HG02759 (cell line): Measurements from ENCODE around the gene VRK2.
"Not testable (repeated sequence)": the region's sequence is repeated elsewhere in the genome, so short reads cannot be mapped to it uniquely, and the experiment has no call there.

Experiments
- ATAC-seq: cut with Tn5 transposase; IDR thresholded peaks from one replicate; pipeline ENCODE4 v1.9.1; 2021; ENCODE audit warnings: mild to moderate bottlenecking, moderate library complexity; ENCODE audit not compliant: unreplicated experiment

The VRK2 gene

GRCh38 chr2:58157754-58158153 lies 111.1 kb downstream of the VRK2 start:
- ATAC-seq = no peak

DNA sequence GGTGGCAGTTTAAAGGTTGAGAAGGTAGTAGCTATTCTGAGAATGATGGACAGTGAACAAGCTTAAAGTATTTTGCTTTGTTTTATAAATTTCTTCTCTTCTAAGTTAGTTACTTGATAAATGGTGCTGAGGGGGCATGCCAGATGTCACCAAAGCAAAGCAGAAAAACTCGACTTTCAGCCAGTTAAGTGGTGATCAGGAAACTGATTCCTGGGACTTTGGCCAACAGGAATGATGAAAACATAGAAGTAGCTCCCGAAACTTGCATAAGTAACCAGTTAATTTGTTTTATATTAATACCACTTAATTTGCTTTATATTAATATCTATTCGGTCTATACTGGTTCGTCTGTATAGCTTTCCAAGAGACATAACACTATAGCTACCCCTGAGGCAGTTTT lies 111.9 kb downstream of the VRK2 start:
- no peak for ATAC-seq

GRCh38 chr2:58163913-58164312 lies 117.3 kb downstream of the VRK2 start:
- ATAC-seq = no peak

- ATAC-seq = not testable (repeated sequence)
Measured at GRCh38 chr2:58168130-58168529, 121.5 kb downstream of the VRK2 start.

DNA sequence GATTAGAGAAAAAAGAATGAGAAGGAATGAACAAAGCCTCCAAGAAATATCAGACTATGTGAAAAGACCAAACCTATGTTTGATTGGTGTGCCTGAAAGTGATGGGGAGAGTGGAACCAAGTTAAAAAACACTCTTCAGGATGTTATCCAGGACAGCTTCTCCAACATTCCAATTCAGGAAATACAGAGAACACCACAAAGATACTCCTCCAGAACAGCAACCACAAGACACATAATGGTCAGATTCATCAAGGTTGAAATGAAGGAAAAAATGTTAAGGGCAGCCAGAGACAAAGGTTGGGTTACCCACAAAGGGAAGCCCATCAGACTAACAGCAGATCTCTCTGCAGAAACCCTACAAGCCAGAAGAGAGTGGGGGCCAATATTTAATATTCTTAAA lies 123.2 kb downstream of the VRK2 start:
- ATAC-seq = not testable (repeated sequence)

GRCh38 chr2:58170334-58170933 lies 123.8 kb downstream of the VRK2 start:
- not testable (repeated sequence) for ATAC-seq

- ATAC-seq = not testable (repeated sequence)
Measured at GRCh38 chr2:58171831-58172230, 125.2 kb downstream of the VRK2 start.

DNA sequence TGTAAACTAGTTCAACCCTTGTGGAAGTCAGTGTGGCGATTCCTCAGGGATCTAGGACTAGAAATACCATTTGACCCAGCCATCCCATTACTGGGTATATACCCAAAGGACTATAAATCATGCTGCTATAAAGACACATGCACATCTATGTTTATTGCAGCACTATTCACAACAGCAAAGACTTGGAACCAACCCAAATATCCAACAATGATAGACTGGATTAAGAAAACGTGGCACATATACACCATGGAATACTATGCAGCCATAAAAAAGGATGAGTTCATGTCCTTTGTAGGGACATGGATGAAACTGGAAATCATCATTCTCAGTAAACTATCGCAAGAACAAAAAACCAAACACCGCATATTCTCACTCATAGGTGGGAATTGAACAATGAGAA lies 130.6 kb downstream of the VRK2 start:
- not testable (repeated sequence) for ATAC-seq

- not testable (repeated sequence) for ATAC-seq
Measured at GRCh38 chr2:58180175-58180574, 133.6 kb downstream of the VRK2 start.

- ATAC-seq = no peak
Measured at GRCh38 chr2:58180635-58181034, 134.0 kb downstream of the VRK2 start.

DNA sequence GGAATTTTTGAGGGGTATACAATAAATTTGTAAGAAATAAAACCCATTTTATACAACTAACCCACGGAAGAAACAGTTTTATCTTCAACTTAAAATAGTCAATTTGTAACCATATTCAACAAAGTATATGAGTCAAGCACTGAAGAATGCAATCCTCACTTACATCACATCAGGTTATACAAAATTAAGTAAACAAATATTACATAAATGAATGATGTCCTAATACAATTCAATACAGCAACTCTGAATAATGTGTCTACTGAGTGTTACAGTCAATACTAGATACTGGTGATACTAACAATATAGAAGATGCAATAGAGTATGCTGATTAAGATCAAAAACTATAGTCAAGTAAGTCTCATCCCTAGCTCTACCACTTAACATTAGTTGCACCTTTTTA lies 135.9 kb downstream of the VRK2 start:
- no peak for ATAC-seq

DNA sequence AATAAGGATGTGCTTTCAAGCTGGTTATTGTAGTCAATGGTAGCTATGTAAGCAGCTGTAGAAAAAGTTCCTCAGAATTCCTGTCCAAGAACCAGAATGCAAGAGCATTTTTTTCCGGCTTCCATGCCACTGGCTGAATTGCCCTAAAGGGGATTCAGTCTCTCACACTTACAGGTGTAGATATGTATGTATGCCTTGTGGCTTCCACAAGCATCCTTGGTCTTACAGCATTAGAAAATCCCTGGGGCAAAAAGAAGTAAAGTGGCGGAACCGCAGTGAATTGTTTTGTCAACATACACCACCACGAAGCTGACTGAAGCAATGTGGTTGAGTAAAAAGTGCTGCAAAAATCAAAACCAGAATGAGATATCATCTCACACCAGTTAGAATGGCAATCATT lies 139.9 kb downstream of the VRK2 start:
- no peak for ATAC-seq

DNA sequence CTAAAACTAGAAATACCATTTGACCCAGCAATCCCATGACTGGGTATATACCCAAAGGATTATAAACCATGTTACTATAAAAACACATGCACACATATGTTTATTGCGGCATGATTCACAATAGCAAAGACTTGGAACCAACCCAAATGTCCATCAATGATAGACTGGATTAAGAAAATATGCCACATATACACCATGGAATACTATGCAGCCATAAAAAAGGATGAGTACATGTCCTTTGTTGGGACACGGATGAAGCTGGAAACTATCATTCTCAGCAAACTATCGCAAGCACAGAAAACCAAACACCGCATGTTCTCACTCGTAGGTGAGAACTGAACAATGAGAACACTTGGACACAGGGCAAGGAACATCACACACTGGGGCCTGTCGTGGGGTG lies 140.4 kb downstream of the VRK2 start:
- not testable (repeated sequence) for ATAC-seq

DNA sequence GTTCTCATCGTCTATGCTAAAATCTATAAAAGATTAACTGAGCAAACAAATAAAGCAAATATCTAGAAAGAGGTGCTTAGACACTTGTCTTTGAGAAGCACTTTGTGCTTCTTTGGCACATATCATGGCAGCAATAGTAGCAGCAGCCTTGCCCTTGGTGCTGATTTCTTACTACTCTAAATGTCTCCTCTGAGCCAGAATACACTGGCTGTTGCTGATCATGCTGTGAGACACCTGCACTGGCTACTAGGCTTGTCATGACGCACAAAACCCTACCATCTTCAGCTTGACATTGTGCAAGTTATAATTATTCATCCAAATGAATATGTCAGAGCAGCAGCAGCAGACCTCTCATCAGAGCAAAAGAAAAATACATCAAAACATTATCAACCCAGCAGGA lies 147.9 kb downstream of the VRK2 start:
- no peak for ATAC-seq

DNA sequence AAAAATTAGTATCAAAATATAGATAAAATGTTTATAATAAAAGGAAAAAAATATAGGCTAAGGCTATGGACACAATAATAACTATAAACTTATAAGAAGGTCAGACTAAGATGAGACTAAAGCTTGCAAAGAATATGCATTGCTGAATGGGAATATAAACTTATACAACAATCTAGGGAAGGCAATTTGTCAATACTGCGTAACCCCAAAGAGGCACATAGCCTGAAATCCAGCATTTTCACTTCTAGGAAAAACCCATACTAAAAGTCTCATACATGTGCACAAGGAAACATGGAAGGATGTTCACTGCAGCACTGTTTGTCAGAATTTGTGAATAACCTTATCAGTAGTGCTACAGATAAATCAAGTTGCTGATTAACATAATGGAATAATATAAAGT lies 149.1 kb downstream of the VRK2 start:
- no peak for ATAC-seq

- no peak for ATAC-seq
Measured at GRCh38 chr2:58197894-58198293, 151.3 kb downstream of the VRK2 start.

GRCh38 chr2:58202404-58202803 lies 155.8 kb downstream of the VRK2 start:
- ATAC-seq = no peak

- no peak for ATAC-seq
Measured at GRCh38 chr2:58203018-58203417, 156.4 kb downstream of the VRK2 start.

GRCh38 chr2:58204195-58204959 lies 157.8 kb downstream of the VRK2 start:
- ATAC-seq = no peak

GRCh38 chr2:58206785-58207184 lies 160.2 kb downstream of the VRK2 start:
- ATAC-seq = no peak

- ATAC-seq = no peak
Measured at GRCh38 chr2:58207189-58207588, 160.6 kb downstream of the VRK2 start.
